K562 (cell line): ENCODE data around the gene CACNA1A. TPM values are rescaled to one million over a fixed set of nuclear protein-coding genes. Genes with fewer than 3 reads are reported as not detected.
A peak's percentile ranks its signal among the peaks of the same experiment; 100 is the strongest.

Experiments used
- ADNP ChIP-seq: fragments of 200-800 bp; sonication (Bioruptor generic); IDR thresholded peaks from 2 replicates; pipeline ENCODE4 v1.6.1; 2016; ENCODE audit warnings: missing genetic modification characterization, missing compliant biosample characterization
- ARNT ChIP-seq, 2 experiments: fragments of 450-650 bp; IDR thresholded peaks; 2 replicates each; pipeline ENCODE4 v1.6.1; 2016; ENCODE audit warnings: mild to moderate bottlenecking in 1 of 2
- BCOR ChIP-seq: fragments of 450-650 bp; IDR thresholded peaks from 2 replicates; pipeline ENCODE4 v1.6.1; 2016
- CTCF ChIP-seq, 3 experiments: IDR thresholded peaks in 2 of 3; conservative IDR thresholded peaks in 1 of 3; 2 replicates each; pipeline ENCODE4 v1.5.1; 2011 to 2012; ENCODE audit warnings: low read length in 3 of 3, mild to moderate bottlenecking in 3 of 3, control low read depth in 2 of 3, improper control_type of control experiment in 1 of 3, inconsistent platforms in 1 of 3, low read depth in 1 of 3, mixed read lengths in 1 of 3, moderate library complexity in 1 of 3; ENCODE audit not compliant: insufficient read depth in 2 of 3
- ELF4 ChIP-seq: fragments of 450-650 bp; formaldehyde crosslinking; IDR thresholded peaks from 2 replicates; pipeline ENCODE4 v1.4.0; 2022; ENCODE audit warnings: missing genetic modification characterization
- GTF2A2 ChIP-seq: IDR thresholded peaks from 2 replicates; pipeline ENCODE4 v1.6.1; 2016; ENCODE audit warnings: mild to moderate bottlenecking, missing genetic modification characterization, missing compliant biosample characterization
- HDAC2 ChIP-seq: fragments of 450-650 bp; IDR thresholded peaks from 2 replicates; pipeline ENCODE4 v1.6.1; 2016; ENCODE audit warnings: mild to moderate bottlenecking
- PHF20 ChIP-seq: fragments of 450-650 bp; IDR thresholded peaks from 2 replicates; pipeline ENCODE4 v1.6.1; 2018; ENCODE audit not compliant: partially characterized antibody
- POLR2AphosphoS2 ChIP-seq: IDR thresholded peaks from 2 replicates; pipeline ENCODE4 v1.6.1; 2012; ENCODE audit warnings: low read length, improper control_type of control experiment
- RBM25 ChIP-seq: fragments of 200-400 bp; formaldehyde crosslinking; IDR thresholded peaks from 2 replicates; pipeline ENCODE4 v1.6.1; 2018; ENCODE audit warnings: low read length, low read depth, moderate library complexity; ENCODE audit not compliant: severe bottlenecking
- SIN3B ChIP-seq: fragments of 450-650 bp; IDR thresholded peaks from 2 replicates; pipeline ENCODE4 v1.6.1; 2017; ENCODE audit warnings: low read depth, mild to moderate bottlenecking, moderate library complexity
- SMARCA5 ChIP-seq: fragments of 450-650 bp; IDR thresholded peaks from 2 replicates; pipeline ENCODE4 v1.6.1; 2016
- SMARCB1 ChIP-seq: IDR thresholded peaks from 2 replicates; pipeline ENCODE4 v1.6.1; 2011; ENCODE audit warnings: improper control_type of control experiment, low read depth; ENCODE audit not compliant: insufficient read length
- TRIM28 ChIP-seq: fragments of 450-650 bp; IDR thresholded peaks from 2 replicates; pipeline ENCODE4 v1.6.1; 2017
- ZBTB43 ChIP-seq: sonication (generic); formaldehyde crosslinking; IDR thresholded peaks from 2 replicates; pipeline ENCODE4 v1.8.0; 2023; ENCODE audit warnings: mild to moderate bottlenecking, missing genetic modification reagents
- ZBTB5 ChIP-seq: fragments of 450-650 bp; IDR thresholded peaks from 2 replicates; pipeline ENCODE4 v1.6.1; 2017; ENCODE audit warnings: antibody characterized with exemption
- ZFP36 ChIP-seq: fragments of 150-350 bp; IDR thresholded peaks from 2 replicates; pipeline ENCODE4 v1.6.1; 2018; ENCODE audit warnings: low read length, low read depth; ENCODE audit not compliant: partially characterized antibody
- ZNF175 ChIP-seq: fragments of 200-800 bp; sonication (Bioruptor generic); IDR thresholded peaks from 2 replicates; pipeline ENCODE4 v1.6.1; 2016; ENCODE audit warnings: low read depth, mild to moderate bottlenecking, missing genetic modification characterization, missing compliant biosample characterization
- ZNF592 ChIP-seq: fragments of 450-650 bp; IDR thresholded peaks from 2 replicates; pipeline ENCODE4 v1.6.1; 2017; ENCODE audit warnings: antibody characterized with exemption, mild to moderate bottlenecking
- ZNF766 ChIP-seq: fragments of 200-800 bp; sonication (Bioruptor generic); conservative IDR thresholded peaks from 2 replicates; pipeline ENCODE4 v1.6.1; 2016; ENCODE audit warnings: missing genetic modification characterization, missing compliant biosample characterization
- ZNF778 ChIP-seq: fragments of 450-650 bp; formaldehyde crosslinking; IDR thresholded peaks from 2 replicates; pipeline ENCODE4 v1.4.0; 2020; ENCODE audit warnings: mild to moderate bottlenecking, moderate library complexity
- ZSCAN29 ChIP-seq: fragments of 450-650 bp; IDR thresholded peaks from 2 replicates; pipeline ENCODE4 v1.6.1; 2017
- polyA plus RNA-seq, 8 experiments: library from polyadenylated mRNA; depleted of rRNA in 4 of 8; stranded (reverse) in 5 of 8; unstranded in 3 of 8; fragments of >200 nt; fragmentation: Nextera tagmentation in 2 of 8; fragmentation: Illumina TruSeq in 1 of 8; extraction: Ambion mirVana in 2 of 8; extraction: Trizol in 1 of 8; gene quantifications; 2 replicates each; pipeline versions ENCODE4 v1.2.1 to v1.2.3, GENCODE V29; 2011 to 2014; ENCODE audit warnings: inconsistent platforms in 1 of 8, missing spikeins in 1 of 8
- total RNA-seq, 7 experiments: library from RNA; depleted of rRNA in 6 of 7; stranded (reverse); fragments of >200 nt in 6 of 7; fragmentation: Illumina TruSeq in 2 of 7; extraction: Trizol in 2 of 7; gene quantifications; 2 replicates each; pipeline versions ENCODE4 v1.2.1 to v1.2.3, GENCODE V29; 2011 to 2021; ENCODE audit warnings: low replicate concordance in 1 of 7

Gene CACNA1A
- total and polyA plus RNA-seq, 9 of the 15 experiments (the other 6 are each of a cell fraction or from before 2014, with no cell fraction given), result 0.03 to 0.20 (median 0.09) TPM; not detected in 1

GRCh38 chr19:13212759-13213330 lies 293.4 kb downstream of the CACNA1A start (continued):
- no peak for TF ChIP-seq ZNF592
- peak in 1 of 2 experiments; percentile 21; a peak in 1 of 4 replicates for TF ChIP-seq ARNT (IDR thresholded peaks at IDR 0.05)
- TF ChIP-seq RBM25, result peak; percentile 90
- peak; percentile 98 for TF ChIP-seq SMARCA5
- peak; percentile 60; the same call in 1 of the 2 replicates for TF ChIP-seq ADNP
- TF ChIP-seq PHF20, result peak; percentile 38
- no peak for TF ChIP-seq ZSCAN29
- no peak for TF ChIP-seq ELF4 (CRISPR knock-in tag)
- TF ChIP-seq ZNF766 (CRISPR knock-in tag), result no peak
- no peak for TF ChIP-seq POLR2AphosphoS2
- peak; percentile 98 for TF ChIP-seq BCOR
- TF ChIP-seq GTF2A2 (tag), result no peak
- no peak for TF ChIP-seq ZNF175 (CRISPR knock-in tag)
- no peak for TF ChIP-seq SIN3B
- no peak for TF ChIP-seq TRIM28
- no peak for TF ChIP-seq ZBTB43 (CRISPR knock-in tag)
- TF ChIP-seq SMARCB1, result no peak
- TF ChIP-seq HDAC2, result peak; percentile 89
- TF ChIP-seq ZBTB5, result no peak
- peak; percentile 77 to 93 (median 82) for TF ChIP-seq CTCF (IDR thresholded peaks at IDR 0.05 in 2 of 3, conservative IDR thresholded peaks at IDR 0.05 in 1 of 3; ENCODE audit: insufficient read depth in 2 of 3, low read depth in 1 of 3, low read length in 3 of 3)
- TF ChIP-seq ZFP36, result peak; percentile 97
- TF ChIP-seq ZNF778 (CRISPR knock-in tag), result no peak
